A673 (cell line): ENCODE results near the gene SLC14A1. TPM values are rescaled to one million over a fixed set of nuclear protein-coding genes. Genes with fewer than 3 reads are reported as not detected.

Source experiments
- Bru-seq: library from RNA; stranded (reverse); fragments of 400-500 nt; gene quantifications from one replicate; lab custom pipeline; 2021; lab: Mats Ljungman, UMichigan
- BruChase-seq, 2 experiments: library from RNA; stranded (reverse); fragments of 400-500 nt; gene quantifications; one replicate each; lab custom pipeline; 2021; lab: Mats Ljungman, UMichigan
- BruUV-seq: library from RNA; stranded (reverse); fragments of 400-500 nt; replicated peaks from 2 replicates; lab custom pipeline; 2021; lab: Mats Ljungman, UMichigan
- CTCF ChIA-PET: fragments of 300-600 bp; sonication (Branson Sonifier 250); formaldehyde crosslinking; loops from one replicate; lab custom pipeline; 2022; ENCODE audit warnings: antibody characterized with exemption; lab: Charles Lee
- POLR2A ChIA-PET: fragments of 300-600 bp; sonication (Branson Sonifier 250); formaldehyde crosslinking; loops from one replicate; lab custom pipeline; 2022; ENCODE audit warnings: antibody characterized with exemption; ENCODE audit not compliant: low non-redundant PET; lab: Charles Lee
- DNase-seq: peaks from one replicate; pipeline ENCODE4 v3.0.0-alpha.2; 2015; ENCODE audit warnings: low spot score
- H3K27ac ChIP-seq: fragments of 200-600 bp; sonication (generic); 2 replicates; pipeline ENCODE4 v1.5.1; 2016; ENCODE audit warnings: mixed run types, low read depth, mild to moderate bottlenecking, mixed read lengths, antibody characterized with exemption, low read length; ENCODE audit not compliant: poor library complexity, severe bottlenecking
- H3K27me3 ChIP-seq: fragments of 200-600 bp; sonication (generic); replicated peaks from 2 replicates; pipeline ENCODE4 v1.6.1; 2017; ENCODE audit warnings: mixed run types, low read depth, mild to moderate bottlenecking, mixed read lengths, antibody characterized with exemption, low read length; ENCODE audit not compliant: insufficient read depth, poor library complexity
- H3K36me3 ChIP-seq: fragments of 200-600 bp; sonication (generic); 2 replicates; pipeline ENCODE4 v1.6.1; 2016; ENCODE audit warnings: mixed run types, mild to moderate bottlenecking, mixed read lengths, antibody characterized with exemption, low read length; ENCODE audit not compliant: insufficient read depth, poor library complexity, severe bottlenecking
- H3K4me1 ChIP-seq: fragments of 200-600 bp; sonication (generic); 2 replicates; pipeline ENCODE4 v1.6.1; 2017; ENCODE audit warnings: mixed run types, mild to moderate bottlenecking, mixed read lengths, antibody characterized with exemption, low read length; ENCODE audit not compliant: insufficient read depth, poor library complexity, severe bottlenecking
- H3K4me3 ChIP-seq: fragments of 200-600 bp; sonication (generic); 2 replicates; pipeline ENCODE4 v1.5.1; 2016; ENCODE audit warnings: low read depth, mixed run types, mild to moderate bottlenecking, mixed read lengths, low read length; ENCODE audit not compliant: poor library complexity, severe bottlenecking
- H3K9me3 ChIP-seq: fragments of 200-600 bp; sonication (generic); 2 replicates; pipeline ENCODE4 v1.6.1; 2016; ENCODE audit warnings: mixed run types, low read depth, mild to moderate bottlenecking, mixed read lengths, antibody characterized with exemption, low read length; ENCODE audit not compliant: poor library complexity, severe bottlenecking
- EZH2 ChIP-seq: fragments of 200-600 bp; sonication (generic); IDR thresholded peaks from 2 replicates; pipeline ENCODE4 v1.6.1; 2017; ENCODE audit warnings: borderline replicate concordance, low read depth, mild to moderate bottlenecking, mixed read lengths, antibody characterized with exemption, low read length; ENCODE audit not compliant: poor library complexity, severe bottlenecking
- intact Hi-C: fragments of 100-400 bp; cut with micrococcal nuclease; formaldehyde crosslinking; loops from one replicate; pipeline ENCODE4 v1.10.0; 2022; ENCODE audit not compliant: unreplicated experiment
- long read RNA-seq: library from polyadenylated mRNA; stranded (forward); transcript quantifications from one replicate; pipeline ENCODE4 v2.0.0, GENCODE V29; 2022
- total RNA-seq: library from RNA; stranded (reverse); gene quantifications from 2 replicates; pipeline ENCODE4 v1.2.3, GENCODE V29; 2021
- TF ChIP-seq, protein P1 (sequence below): fragments of 300-800, 200-600 bp; sonication (generic); conservative IDR thresholded peaks from 2 replicates; pipeline ENCODE4 v1.5.1; 2017; ENCODE audit warnings: low read depth, mild to moderate bottlenecking, antibody characterized with exemption, low read length, moderate library complexity, mixed read lengths

The SLC14A1 gene
- total RNA-seq = not detected in 2 replicates
- percentile 3 among the genes with signal in this experiment for Bru-seq, nascent RNA
- BruChase-seq, experiment 1, labeled RNA remaining after a 2-hour chase = percentile 6 among the genes with signal in this experiment
- BruChase-seq, experiment 2, labeled RNA remaining after a 6-hour chase = not detected
- long read RNA-seq = 0 reads

DNA sequence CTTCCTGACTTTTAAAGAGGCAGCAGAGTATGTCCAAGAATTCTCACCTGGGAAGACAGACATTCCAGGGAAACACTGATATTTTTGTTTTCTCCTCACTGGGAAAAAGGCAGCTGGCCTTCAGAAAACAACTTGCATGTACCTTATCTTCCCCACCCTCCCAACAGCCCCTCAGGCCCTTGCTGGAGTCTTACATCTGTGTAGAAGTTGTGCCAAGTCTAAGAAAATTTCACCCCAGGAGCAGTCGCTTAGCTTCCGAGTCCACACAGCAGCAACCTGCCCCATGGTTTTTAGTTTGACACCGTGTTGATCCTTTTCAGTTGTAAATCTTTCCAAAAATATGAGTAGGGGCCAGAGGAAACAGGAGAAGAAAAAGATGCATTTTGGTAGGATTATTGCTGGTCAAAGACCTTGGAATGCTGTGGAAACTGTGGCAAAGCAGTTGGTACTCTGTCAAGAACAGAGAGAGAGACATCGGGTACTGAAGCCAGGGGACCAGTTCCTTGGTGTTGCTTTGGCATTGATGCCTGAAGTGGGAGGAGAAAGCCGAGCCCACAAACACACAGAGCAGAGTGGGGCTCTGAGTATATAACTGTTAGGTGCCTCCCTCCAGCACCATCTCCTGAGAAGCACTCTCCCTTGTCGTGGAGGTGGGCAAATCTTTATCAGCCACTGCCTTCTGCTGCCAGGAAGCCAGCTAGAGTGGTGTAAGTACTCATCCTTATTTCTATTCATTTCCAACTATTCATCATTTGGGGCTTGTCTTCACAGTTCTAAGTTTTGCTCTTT, at the start of gene SLC14A1:
Gene SLC14A1, plus strand, starts transcription at position 615 of the 789 bp plus-strand sequence. CDS start 6,140 bp downstream, outside the sequence.
- no TSS peak for BruUV-seq
- Histone ChIP-seq H3K27me3 (peaks cover 27% of the 10 kb centered on the region), H3K4me3 (no peak within 1 kb of the TSS), H3K9me3 (no peaks in the 10 kb centered on the region), H3K27ac (no peak within 1 kb of the TSS), H3K4me1 (no peaks in the 10 kb centered on the region), H3K36me3 (no peaks in the 10 kb centered on the region)
- TF ChIP-seq, protein P1, sequence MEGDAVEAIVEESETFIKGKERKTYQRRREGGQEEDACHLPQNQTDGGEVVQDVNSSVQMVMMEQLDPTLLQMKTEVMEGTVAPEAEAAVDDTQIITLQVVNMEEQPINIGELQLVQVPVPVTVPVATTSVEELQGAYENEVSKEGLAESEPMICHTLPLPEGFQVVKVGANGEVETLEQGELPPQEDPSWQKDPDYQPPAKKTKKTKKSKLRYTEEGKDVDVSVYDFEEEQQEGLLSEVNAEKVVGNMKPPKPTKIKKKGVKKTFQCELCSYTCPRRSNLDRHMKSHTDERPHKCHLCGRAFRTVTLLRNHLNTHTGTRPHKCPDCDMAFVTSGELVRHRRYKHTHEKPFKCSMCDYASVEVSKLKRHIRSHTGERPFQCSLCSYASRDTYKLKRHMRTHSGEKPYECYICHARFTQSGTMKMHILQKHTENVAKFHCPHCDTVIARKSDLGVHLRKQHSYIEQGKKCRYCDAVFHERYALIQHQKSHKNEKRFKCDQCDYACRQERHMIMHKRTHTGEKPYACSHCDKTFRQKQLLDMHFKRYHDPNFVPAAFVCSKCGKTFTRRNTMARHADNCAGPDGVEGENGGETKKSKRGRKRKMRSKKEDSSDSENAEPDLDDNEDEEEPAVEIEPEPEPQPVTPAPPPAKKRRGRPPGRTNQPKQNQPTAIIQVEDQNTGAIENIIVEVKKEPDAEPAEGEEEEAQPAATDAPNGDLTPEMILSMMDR = no peak
- TF ChIP-seq EZH2 = no peak
- CTCF ChIA-PET = interaction anchor here (1.0 to 1.4 kb wide), 4 partner anchors 20 to 156 kb away, joined by 3 to 5 read pairs (median 4); no protein-coding TSS in a partner anchor
- POLR2A ChIA-PET = no interaction called here
- no peak for DNase-seq
- intact Hi-C loops = loop anchor here (2.0 kb wide), 2 partner anchors 115 to 157 kb away; no protein-coding TSS in a partner anchor

DNA sequence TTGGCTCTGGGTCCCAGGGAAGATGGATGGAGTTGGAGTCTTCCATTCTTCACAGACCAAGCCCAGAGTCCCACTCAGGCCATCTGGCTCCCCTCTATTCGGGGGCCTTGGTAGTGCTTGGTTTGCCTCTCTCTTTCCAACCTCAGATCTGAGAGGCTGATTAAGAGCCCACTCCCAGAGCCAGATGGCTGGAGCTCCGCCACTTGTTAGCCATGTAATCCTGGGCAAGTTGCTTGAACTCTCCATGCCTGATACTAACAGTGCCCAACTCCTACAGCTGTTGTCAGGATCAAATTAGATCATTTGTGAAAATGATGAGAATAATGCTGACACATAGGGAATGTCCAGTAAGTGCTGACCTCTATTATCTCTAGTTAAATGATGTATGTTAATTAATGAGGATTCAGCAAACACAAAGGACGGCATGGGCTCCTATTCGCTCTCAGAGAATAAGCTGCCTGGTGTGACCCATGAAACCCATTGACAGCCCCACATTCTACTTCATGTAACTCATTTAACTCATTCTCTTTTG, 46.6 kb upstream of the SLC14A1 start:
- no peak for DNase-seq
- POLR2A ChIA-PET = no interaction called here

DNA sequence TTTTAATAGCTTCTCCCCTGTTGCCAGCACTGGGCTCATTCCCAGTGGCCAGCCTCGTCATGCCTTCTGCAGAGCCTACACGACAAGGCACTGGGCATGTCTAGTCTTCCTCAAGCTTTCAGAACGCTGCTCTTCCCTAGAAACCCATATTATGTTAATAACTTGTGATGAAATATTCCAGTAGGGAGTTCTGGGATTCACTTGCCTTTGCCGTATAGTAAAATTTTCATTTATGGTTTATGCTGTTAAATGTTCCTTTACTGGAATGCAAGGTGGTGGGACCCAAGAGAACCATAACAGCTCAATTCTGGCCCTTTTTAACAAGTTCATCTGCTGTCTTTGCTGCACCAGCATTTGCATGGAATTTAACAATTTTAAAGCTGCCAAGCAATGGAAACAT, 45.5 kb upstream of the SLC14A1 start:
- Histone ChIP-seq H3K4me3 (no peak overlapping the region), H3K27ac (no peak overlapping the region), H3K36me3 (no peaks in the 10 kb centered on the region), H3K9me3 (no peaks in the 10 kb centered on the region), H3K4me1 (no peaks in the 10 kb centered on the region), H3K27me3 (peaks cover 4% of the 10 kb centered on the region)
- DNase-seq = no peak
- no TSS peak for BruUV-seq
- no peak for TF ChIP-seq EZH2
- TF ChIP-seq, protein P1 = no peak
- intact Hi-C loops = no loop called here
- POLR2A ChIA-PET = no interaction called here
- CTCF ChIA-PET = interaction anchor here (0.5 kb wide), 1 partner anchor 13 kb away, joined by 10 read pairs; no protein-coding TSS in a partner anchor

More for the DNA sequence above, 46.6 kb upstream of the SLC14A1 start:
- BruUV-seq = no TSS peak
- TF ChIP-seq, protein P1 = no peak
- no peak for TF ChIP-seq EZH2
- Histone ChIP-seq H3K9me3 (no peaks in the 10 kb centered on the region), H3K36me3 (no peaks in the 10 kb centered on the region), H3K27me3 (peaks cover 3% of the 10 kb centered on the region), H3K27ac (no peak overlapping the region), H3K4me1 (no peaks in the 10 kb centered on the region), H3K4me3 (no peak overlapping the region)
- CTCF ChIA-PET = no interaction called here
- intact Hi-C loops = no loop called here
